Adipocyte (in vitro differentiated cells): ENCODE results near the gene TBC1D9.
"Not testable (repeated sequence)": the region's sequence is repeated elsewhere in the genome, so short reads cannot be mapped to it uniquely, and the experiment has no call there.

Source experiments
- DNase-seq: peaks from one replicate; pipeline ENCODE4 v3.0.0-alpha.2; 2015; ENCODE audit warnings: low read depth
- H3K27me3 ChIP-seq: replicated peaks from 2 replicates; pipeline ENCODE4 v1.7.0; 2013; ENCODE audit warnings: mild to moderate bottlenecking, low read length, moderate library complexity; ENCODE audit not compliant: control insufficient read depth, insufficient read depth
- H3K36me3 ChIP-seq: 2 replicates; pipeline ENCODE4 v1.7.0; 2013; ENCODE audit warnings: low read length, mild to moderate bottlenecking, moderate library complexity; ENCODE audit not compliant: control insufficient read depth, insufficient read depth, severe bottlenecking
- H3K4me1 ChIP-seq: 2 replicates; pipeline ENCODE4 v1.7.0; 2013; ENCODE audit warnings: mild to moderate bottlenecking, low read length, moderate library complexity; ENCODE audit not compliant: control insufficient read depth, insufficient read depth
- H3K4me3 ChIP-seq: 2 replicates; pipeline ENCODE4 v1.7.0; 2013; ENCODE audit warnings: mild to moderate bottlenecking, low read length, moderate library complexity
- H3K9ac ChIP-seq: 2 replicates; pipeline ENCODE4 v1.7.0; 2013; ENCODE audit warnings: mild to moderate bottlenecking, low read length, moderate library complexity
- H3K9me3 ChIP-seq: 2 replicates; pipeline ENCODE4 v1.7.0; 2013; ENCODE audit warnings: mild to moderate bottlenecking, low read length, moderate library complexity; ENCODE audit not compliant: control insufficient read depth

TBC1D9 gene

GRCh38 chr4:140753329-140753728, 2.9 kb downstream of the TBC1D9 start:
- Histone ChIP-seq H3K9me3 (peaks cover 5% of the 10 kb centered on the region), H3K4me1 (peaks cover 28% of the 10 kb centered on the region), H3K9ac (no peak overlapping the region), H3K4me3 (no peak overlapping the region), H3K36me3 (no peaks in the 10 kb centered on the region), H3K27me3 (no peaks in the 10 kb centered on the region)
- no peak for DNase-seq

GRCh38 chr4:140752291-140753068, 3.7 kb downstream of the TBC1D9 start:
- Histone ChIP-seq H3K27me3 (no peaks in the 10 kb centered on the region), H3K9me3 (peaks cover 8% of the 10 kb centered on the region), H3K4me3 (no peak overlapping the region), H3K36me3 (no peaks in the 10 kb centered on the region), H3K4me1 (peaks cover 26% of the 10 kb centered on the region), H3K9ac (no peak overlapping the region)
- DNase-seq: no peak

DNA sequence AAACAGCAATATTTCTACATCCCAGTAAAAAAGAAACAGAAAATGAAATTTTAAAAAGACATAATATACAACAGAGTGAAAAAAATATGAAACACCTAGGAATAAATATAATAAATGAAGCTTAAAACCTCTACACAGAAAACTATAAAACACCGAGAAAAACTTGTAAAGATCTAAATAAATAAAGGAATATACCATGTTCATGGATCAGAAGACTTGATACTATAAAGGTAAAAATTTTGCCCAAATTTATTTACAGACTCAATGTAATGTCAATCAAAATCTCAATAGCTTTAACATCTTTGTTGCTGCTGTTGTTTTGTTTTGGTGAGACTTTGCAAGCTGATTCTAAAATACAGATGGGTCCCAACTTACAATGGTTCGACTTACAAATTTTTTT, 5.7 kb downstream of the TBC1D9 start:
- peaks cover 20% of the 10 kb centered on the region for H3K4me1 ChIP-seq
- H3K4me3 ChIP-seq: no peak overlapping the region
- H3K36me3 ChIP-seq: no peaks in the 10 kb centered on the region
- H3K9me3 ChIP-seq: peaks cover 8% of the 10 kb centered on the region
- DNase-seq: no peak
- H3K9ac ChIP-seq: no peak overlapping the region
- H3K27me3 ChIP-seq: no peaks in the 10 kb centered on the region

GRCh38 chr4:140748171-140748570, 8.0 kb downstream of the TBC1D9 start:
- Histone ChIP-seq H3K27me3 (no peaks in the 10 kb centered on the region), H3K4me1 (peaks cover 12% of the 10 kb centered on the region), H3K9ac (no peak overlapping the region), H3K36me3 (no peaks in the 10 kb centered on the region), H3K4me3 (no peak overlapping the region), H3K9me3 (peaks cover 8% of the 10 kb centered on the region)
- DNase-seq: no peak

GRCh38 chr4:140746546-140746945, 9.6 kb downstream of the TBC1D9 start:
- not testable (repeated sequence) for H3K9me3 ChIP-seq, H3K9ac ChIP-seq, H3K27me3 ChIP-seq, DNase-seq, H3K4me3 ChIP-seq, H3K36me3 ChIP-seq, H3K4me1 ChIP-seq

GRCh38 chr4:140744421-140744820, 11.8 kb downstream of the TBC1D9 start:
- no peak overlapping the region for H3K9ac ChIP-seq
- no peaks in the 10 kb centered on the region for H3K36me3 ChIP-seq
- H3K27me3 ChIP-seq: no peaks in the 10 kb centered on the region
- no peak overlapping the region for H3K4me3 ChIP-seq
- peaks cover 8% of the 10 kb centered on the region for H3K4me1 ChIP-seq
- peaks cover 8% of the 10 kb centered on the region for H3K9me3 ChIP-seq
- no peak for DNase-seq

- H3K36me3 ChIP-seq: no peaks in the 10 kb centered on the region
- no peak overlapping the region for H3K4me3 ChIP-seq
- no peak overlapping the region for H3K9ac ChIP-seq
- peaks cover 4% of the 10 kb centered on the region for H3K9me3 ChIP-seq
- no peaks in the 10 kb centered on the region for H3K27me3 ChIP-seq
- peaks cover 8% of the 10 kb centered on the region for H3K4me1 ChIP-seq
- peak; percentile 40 for DNase-seq
Observed at GRCh38 chr4:140743194-140743931, 12.8 kb downstream of the TBC1D9 start.

DNA sequence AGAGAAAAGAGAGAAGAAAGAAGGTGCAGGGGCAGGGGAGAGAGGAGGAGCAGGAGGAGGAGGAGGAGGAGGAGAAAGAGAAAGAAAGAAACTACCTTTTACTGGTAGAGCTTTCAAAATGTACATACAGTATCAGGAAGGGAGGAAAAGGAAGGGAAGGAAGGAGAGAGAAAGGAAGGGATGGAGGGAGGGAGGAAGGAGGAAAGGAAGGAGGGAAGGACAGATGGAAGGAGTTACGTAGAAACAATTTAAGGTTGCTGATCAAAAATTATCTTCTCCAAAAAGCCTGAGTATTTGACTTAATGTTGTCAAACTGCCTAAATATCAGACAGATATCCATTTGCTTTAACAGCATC, 13.4 kb downstream of the TBC1D9 start:
- Histone ChIP-seq H3K36me3 (no peaks in the 10 kb centered on the region), H3K4me3 (peak overlapping the region; percentile 65), H3K9me3 (no peaks in the 10 kb centered on the region), H3K4me1 (peaks cover 8% of the 10 kb centered on the region), H3K27me3 (no peaks in the 10 kb centered on the region), H3K9ac (peak overlapping the region; percentile 35)
- no peak for DNase-seq

GRCh38 chr4:140740906-140741670, 15.1 kb downstream of the TBC1D9 start:
- Histone ChIP-seq H3K4me1 (peaks cover 13% of the 10 kb centered on the region), H3K9me3 (no peaks in the 10 kb centered on the region), H3K9ac (no peak overlapping the region), H3K27me3 (no peaks in the 10 kb centered on the region), H3K36me3 (no peaks in the 10 kb centered on the region), H3K4me3 (no peak overlapping the region)
- no peak for DNase-seq

DNA sequence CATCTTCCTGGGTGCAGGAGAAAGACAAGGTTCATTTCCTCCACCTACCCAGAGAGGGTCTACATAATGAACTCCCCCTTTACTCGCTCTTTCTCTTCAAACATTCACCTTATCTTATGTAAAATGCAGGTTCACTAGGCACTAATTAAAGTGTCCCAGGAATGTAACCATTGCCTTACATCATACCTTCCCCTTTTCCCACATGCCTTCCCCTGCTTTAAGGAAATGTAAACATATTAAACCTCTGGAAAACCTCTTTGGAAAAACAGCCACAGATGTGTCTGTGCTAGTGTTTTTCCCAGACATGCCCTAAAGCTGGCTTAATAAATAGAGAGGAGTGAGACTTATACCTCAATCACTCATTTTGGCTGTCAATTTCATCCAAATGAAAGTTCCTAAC, 15.8 kb downstream of the TBC1D9 start:
- no peak overlapping the region for H3K4me3 ChIP-seq
- no peaks in the 10 kb centered on the region for H3K9me3 ChIP-seq
- H3K4me1 ChIP-seq: peaks cover 13% of the 10 kb centered on the region

GRCh38 chr4:140739971-140740370, 16.2 kb downstream of the TBC1D9 start:
- no peaks in the 10 kb centered on the region for H3K36me3 ChIP-seq
- no peak overlapping the region for H3K9ac ChIP-seq
- H3K27me3 ChIP-seq: no peaks in the 10 kb centered on the region
- H3K9me3 ChIP-seq: no peaks in the 10 kb centered on the region
- no peak for DNase-seq
- peaks cover 13% of the 10 kb centered on the region for H3K4me1 ChIP-seq
- H3K4me3 ChIP-seq: no peak overlapping the region

More for the DNA sequence above, 15.8 kb downstream of the TBC1D9 start:
- no peak for DNase-seq
- Histone ChIP-seq H3K27me3 (no peaks in the 10 kb centered on the region), H3K9ac (no peak overlapping the region), H3K36me3 (no peaks in the 10 kb centered on the region)
